Fibroblast of gingiva (primary cell): ENCODE results near the gene NFIB.

ENCODE experiments used
- DNase-seq: peaks from one replicate; pipeline ENCODE4 v3.0.0-alpha.2; 2011; ENCODE audit warnings: low read depth

NFIB gene

DNA sequence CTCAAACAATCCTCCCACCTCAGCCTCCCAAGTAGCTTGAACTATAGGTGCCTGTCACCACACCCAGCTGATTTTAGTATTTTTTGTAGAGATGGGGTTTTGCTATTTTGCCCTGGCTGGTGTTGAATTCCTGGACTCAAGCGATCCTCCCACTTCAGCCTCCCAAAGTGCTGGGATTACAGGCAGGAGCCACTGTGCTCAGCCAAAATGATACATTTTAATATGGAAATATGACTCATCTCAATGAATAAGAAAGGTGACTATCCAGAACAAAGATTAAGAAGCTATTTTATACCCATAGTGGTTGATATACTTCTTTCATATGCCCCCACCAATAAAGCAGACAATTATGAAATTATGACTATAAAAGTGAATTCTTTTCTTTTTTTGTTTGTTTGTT is 166.2 kb downstream of the NFIB start:
- DNase-seq = no peak

DNA sequence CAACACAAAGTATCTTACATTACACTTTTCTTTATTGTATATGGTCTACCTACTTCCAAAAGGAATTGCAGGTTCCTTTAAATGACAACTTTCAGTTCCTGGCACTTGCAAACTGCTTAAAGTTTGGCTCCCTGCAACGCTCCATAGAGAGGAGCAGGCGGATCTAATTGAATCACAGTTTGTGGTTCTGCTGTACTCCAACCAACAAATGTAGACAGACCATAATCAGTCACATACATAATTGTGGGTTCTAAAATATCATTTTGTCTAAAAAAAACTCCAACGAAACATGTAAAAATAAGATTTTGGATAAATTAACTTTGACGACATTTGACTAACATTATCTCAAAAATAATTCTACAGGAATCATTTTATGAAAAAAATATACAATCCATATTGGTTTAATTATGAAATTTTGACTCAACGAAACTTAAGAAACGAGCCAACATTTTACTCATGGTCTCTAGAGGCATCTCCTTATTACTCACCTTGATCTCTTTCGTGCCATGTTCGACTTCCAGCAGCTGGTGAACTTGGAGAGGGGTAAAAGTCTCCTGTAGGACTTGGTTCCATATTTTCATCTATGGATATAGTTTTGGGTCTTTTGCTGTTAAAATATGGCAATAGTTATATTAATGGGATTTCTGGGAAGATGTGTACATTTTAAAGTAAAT is 167.6 kb downstream of the NFIB start:
- peak; percentile 5 for DNase-seq

DNA sequence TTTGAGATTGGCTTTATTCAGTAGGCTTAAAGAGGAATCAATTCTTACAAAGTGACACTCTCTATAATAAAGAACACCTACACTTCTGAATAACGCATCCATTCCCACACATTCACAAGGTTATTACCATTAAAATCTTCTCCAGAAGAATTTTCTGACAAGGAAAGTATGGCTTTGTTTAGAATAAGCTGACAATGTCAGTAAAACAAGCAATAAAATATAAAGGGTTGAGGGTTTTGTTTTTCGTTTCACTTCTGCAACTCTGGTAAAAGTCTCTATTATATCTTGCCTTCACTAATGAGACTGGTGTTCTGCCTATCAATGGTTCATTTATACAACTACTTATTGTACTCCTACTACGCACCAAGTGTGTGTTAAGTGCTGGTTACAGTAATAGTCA is 169.7 kb downstream of the NFIB start:
- no peak for DNase-seq

DNA sequence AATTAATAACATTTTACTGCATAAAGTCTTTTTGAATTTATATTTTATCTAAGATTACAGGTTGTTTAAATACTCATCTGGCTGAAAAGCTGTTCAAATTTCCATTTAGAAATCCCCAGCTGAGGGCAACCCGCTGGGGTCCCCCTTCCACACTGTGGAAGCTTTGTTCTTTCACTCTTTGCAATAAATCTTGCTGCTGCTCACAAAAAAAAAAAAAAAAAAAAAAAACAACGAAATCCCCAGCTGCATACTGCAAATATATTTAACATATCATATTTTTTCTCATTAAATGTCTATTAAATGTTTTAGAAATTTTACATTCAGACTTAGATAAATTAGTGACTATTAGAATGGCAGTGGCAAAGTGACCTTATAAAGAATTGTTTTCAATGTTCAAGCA is 172.2 kb downstream of the NFIB start:
- no peak for DNase-seq

DNA sequence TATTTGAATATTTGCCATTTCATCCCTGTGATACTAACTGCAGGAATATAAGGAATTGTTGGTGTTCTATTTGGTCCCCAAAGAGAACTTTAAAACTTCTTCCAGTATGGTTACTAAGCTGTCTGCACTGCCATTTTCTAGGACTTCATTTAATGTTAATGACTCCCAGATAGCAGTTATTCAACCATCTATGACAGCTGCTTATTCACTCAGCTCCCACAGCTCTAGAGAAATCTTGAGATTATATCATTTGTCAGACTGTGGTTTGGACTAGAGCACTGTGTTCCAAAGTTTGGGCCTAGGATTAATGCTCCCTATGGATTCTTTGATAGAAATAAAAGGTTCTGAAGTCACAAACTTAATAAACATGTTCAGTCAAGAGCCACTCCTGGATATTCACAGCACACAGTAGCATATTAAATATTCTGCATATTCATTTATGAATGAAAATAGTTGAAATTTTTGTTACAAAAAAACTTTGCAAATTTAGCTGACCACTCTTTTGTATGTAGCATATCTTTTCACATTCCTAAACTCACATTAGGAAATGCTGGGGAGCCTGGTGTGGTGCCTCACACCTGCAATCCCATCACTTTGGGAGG is 173.7 kb downstream of the NFIB start:
- no peak for DNase-seq

DNA sequence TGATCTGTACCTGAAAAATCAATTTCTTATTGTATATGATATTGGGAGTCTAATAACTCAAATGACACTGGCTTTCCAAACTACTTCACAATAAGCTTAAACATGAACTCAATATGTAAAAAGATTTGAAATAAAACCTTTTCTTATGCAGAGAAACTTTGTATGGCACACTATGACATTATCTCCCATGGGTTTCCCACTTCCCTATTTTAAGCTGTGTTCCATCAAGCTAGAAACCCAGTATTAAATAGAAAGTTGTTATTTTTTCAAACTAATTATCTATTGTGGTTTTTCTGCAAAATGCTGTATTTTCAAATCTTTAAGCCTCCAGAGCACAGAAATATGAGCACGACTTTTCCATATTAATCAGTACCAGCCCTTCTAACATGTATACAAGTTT is 174.7 kb downstream of the NFIB start:
- no peak for DNase-seq

DNA sequence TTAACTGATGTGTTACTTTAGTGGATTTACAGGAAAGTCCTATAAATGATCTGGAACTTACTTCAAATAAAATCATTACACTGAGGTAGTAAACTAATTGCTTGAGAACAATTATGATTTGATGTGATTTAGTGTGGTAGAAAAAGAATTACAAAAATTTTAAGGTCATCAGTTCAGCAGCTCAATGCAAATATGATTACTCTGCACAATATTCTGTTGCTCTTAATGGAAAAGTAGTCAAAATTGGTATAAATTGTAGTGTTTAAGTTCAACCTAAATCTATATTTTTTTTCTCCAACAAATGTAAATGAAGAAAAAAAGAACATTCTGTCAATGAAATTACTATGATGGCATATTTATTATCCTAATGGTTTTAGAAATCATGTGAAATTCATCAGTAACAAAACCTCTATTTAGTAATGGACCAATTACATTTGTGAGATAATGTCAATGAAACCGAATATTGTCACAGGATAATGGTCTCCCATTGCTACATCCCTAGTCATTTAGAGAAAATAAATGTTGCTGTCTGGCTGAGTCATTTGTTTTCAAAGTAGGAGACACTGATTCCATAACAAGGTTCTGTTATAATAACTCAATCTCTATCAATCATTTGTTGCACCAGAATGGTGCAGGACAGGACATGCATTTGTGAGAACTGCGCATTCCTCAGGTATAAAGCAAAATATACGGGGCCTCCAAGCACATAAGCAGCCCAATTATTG is 177.1 kb downstream of the NFIB start:
- DNase-seq = no peak

GRCh38 chr9:14136047-14136635 is 177.8 kb downstream of the NFIB start:
- no peak for DNase-seq

GRCh38 chr9:14135421-14135820 is 178.5 kb downstream of the NFIB start:
- DNase-seq = no peak

DNA sequence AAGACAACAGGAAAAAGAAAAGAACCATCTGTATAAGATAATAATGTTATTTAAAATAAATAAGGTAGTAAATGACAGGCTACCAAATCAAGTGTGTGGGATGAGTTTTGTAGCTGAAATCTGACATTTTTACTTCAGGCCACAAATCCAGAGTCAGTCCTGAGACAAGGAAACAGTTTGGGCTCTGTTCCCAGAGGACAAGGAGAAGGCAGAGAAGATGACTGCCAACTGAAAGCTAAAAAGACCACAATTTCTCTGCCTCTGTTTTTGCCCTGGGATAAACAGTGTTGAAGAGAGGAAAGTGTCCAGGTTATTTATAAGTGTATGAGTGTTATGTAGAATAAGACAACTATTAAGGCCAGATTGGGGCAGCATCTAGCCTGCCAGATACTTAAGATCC is 180.5 kb downstream of the NFIB start:
- DNase-seq = no peak

DNA sequence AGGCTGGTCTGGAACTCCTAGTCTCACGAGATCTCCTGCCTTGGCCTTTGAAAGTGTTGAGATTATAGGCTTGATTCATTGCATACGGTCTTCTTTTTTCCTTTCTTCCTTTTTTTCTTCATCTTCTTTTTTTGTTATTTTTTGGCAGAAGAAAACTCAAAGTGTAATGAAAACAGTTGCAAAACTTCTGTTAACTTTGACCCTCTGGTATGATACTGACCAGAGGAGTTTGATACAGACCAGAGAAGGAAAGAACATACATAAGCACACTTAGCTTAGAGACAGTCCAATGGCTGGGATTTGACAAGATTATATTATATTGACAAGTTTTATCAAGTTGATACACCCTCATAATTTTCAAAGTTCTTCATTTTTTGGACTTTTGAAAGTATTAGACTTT is 181.2 kb downstream of the NFIB start:
- no peak for DNase-seq

DNA sequence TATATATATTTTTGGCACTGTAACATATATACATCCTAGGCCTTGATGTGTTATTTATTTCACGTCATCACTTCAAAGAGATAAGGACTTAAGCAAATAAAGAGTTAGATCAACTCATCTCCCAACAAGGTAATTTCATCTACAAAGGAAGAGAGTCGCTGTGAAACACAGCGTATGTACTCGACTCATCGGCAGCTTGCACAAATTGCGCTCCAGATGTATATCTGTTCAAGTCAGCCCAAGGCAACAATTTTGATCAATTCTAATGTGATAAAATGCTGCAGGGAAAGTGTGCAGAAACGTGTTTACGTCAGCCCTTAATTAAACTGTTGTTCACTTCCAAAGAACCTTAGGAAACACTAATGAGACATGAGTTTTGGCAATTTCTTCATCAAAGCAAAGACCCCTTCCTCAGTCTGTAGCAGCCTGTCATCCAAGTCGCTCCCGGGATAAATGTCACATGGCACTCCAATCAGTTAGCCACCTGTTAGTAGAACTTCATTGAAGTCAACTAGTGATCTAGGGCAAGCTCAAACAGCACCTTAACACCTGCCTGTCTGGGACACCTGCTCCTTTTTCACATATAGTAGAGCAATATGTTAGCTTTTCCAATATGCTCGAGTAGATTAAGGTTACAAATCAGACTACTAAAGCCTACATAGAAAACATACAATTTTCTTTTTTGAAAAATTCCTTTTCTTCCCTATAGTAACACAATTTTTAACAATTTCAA is 182.4 kb downstream of the NFIB start:
- DNase-seq = no peak

- no peak for DNase-seq
Observed at GRCh38 chr9:14127656-14128055, 186.3 kb downstream of the NFIB start.

DNA sequence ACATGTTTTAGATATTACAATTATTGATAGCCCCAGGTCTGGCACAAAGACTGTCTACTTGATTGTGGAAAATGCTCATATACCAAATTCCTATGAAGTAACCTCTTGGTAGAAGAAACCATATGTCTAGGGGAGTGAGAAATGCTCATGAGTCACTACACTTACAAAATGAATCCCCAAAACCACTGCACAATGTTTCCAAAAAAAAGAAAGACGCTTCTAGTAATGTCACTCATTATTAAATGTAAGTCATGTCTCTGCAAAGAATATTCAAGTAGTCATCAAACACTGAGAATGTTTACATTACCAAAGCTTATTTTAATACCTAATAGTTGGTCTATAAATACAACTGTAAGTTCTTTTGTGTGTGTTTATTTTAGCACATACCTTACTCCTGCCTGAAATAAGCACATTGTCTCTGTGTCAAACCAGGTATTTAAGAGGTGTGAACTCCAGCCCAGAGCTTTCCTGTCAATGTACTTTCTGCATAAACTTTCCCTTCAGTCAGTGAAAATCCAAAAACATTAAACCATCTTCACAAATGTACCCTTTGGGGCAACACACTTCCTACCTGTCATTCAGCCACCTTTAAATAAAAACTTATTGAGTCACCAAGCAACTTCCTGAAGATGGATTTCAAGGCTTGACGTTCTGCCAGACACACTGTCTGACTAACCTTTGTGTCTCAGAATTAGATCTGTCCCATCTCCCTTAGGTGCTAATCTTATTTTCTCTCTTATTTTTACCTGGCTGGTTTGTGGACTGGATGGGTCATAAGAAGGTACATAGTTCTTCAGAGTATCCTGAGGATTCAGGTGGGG is 194.0 kb downstream of the NFIB start:
- peak; percentile 62 for DNase-seq

DNA sequence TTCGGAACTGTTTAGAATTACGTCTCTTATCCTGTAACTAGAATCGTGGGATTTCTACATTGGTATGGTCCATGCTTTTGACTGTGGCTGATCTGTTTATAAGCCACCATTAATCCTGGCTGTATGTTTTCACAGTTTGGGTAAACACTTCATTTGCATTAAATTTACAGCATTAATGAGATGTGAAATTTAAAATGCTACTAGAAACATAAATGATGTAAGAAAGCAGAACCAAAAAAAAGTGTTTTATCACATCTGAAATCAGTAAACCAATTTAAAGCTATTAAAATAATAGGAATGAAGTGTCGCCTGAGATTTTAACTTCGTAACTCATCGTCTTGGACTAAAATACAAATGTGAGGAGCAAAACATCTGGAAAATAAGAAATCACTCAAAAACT is 201.7 kb downstream of the NFIB start:
- no peak for DNase-seq

DNA sequence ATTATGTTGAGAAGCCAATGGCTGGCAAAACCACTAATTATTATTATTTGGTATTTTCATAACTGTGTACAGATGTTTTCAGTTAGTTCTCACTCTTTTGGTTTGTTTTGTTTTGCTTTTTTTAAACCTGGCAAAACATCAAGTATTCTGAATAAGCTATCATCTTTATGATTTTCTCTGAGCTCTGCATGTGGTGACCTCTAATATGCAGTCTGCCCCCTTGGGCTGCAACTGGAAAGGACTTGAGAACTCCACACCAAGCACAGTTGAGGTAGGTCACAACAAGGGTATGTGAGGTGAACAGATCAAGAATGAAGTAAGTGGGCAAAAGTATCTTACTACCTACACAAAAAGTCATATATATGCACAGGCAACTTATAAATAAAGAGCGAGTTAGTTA is 202.2 kb downstream of the NFIB start:
- peak; percentile 73 for DNase-seq

GRCh38 chr9:14107977-14108376 is 206.0 kb downstream of the NFIB start:
- DNase-seq = no peak

DNA sequence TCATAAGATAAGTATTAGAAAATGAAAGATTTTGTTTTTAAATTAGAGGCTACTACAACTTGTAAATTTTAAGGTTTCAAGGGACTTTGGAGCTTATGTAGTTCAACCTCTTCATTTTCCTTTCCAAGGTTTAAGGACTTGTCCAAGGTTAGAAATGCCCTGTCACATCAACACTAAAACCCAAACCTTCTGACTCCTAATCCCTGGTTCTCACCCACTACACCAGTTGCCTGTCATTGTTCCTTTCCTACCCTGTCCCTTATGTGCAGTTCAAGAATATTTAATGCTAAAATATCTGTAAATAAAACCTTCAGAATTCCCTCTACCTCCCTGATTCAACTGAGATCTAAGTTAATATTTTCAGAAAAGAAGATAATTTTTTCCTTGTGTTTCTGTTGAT is 206.4 kb downstream of the NFIB start:
- no peak for DNase-seq

- no peak for DNase-seq
Observed at GRCh38 chr9:14106699-14107098, 207.2 kb downstream of the NFIB start.

DNA sequence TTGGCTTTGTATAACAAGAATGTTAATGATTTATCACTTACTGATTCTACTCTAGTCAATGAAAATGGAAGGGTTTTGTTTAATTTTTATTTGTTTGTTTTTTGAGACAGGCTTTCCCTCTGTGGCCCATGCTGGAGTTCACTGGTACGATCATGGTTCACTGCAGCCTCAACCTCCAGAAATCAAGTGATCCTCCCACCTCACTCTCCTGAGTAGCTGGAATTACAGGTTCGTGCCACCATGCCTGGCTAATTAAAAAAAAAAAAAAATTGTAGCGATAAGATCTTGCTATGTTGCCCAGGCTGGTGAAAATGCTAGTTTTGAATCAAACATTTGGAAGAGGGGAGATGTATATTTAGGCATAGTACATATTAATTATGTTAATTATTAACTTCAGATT is 209.4 kb downstream of the NFIB start:
- DNase-seq = no peak

- peak; percentile 17 for DNase-seq
Observed at GRCh38 chr9:14103115-14103514, 210.8 kb downstream of the NFIB start.

- DNase-seq = no peak
Observed at GRCh38 chr9:14099737-14100136, 214.2 kb downstream of the NFIB start.
